Right atrium auricular region (tissue), 2 donors: ENCODE data around the gene RASIP1. TPM values are rescaled to one million over a fixed set of nuclear protein-coding genes. Genes with fewer than 3 reads are reported as not detected.

Experiments
- DNase-seq: peaks from one replicate; pipeline ENCODE4 v3.0.0-alpha.2; 2019; ENCODE audit warnings: low spot score
- H3K27ac ChIP-seq, 2 donors: fragments of 200-600 bp; sonication (generic); 1 replicate in 1 of 2; 2 replicates in 1 of 2; pipeline ENCODE4 v1.5.1; 2016 to 2019
- H3K27me3 ChIP-seq, 2 donors: fragments of 200-600 bp; sonication (generic); one replicate each; pipeline versions ENCODE4 v1.5.1 to v1.6.0; 2017 to 2019
- H3K36me3 ChIP-seq: fragments of 200-600 bp; sonication (generic); one replicate; pipeline ENCODE4 v1.5.1; 2016
- H3K4me1 ChIP-seq, 2 donors: fragments of 200-600 bp; sonication (generic); one replicate each; pipeline versions ENCODE4 v1.5.1 to v1.6.0; 2017 to 2019
- H3K4me3 ChIP-seq, 2 donors: fragments of 200-600 bp; sonication (generic); 1 replicate in 1 of 2; 2 replicates in 1 of 2; pipeline ENCODE4 v1.5.1; 2017 to 2019; ENCODE audit warnings: mild to moderate bottlenecking in 1 of 2, moderate library complexity in 1 of 2
- H3K9me3 ChIP-seq, 2 donors: fragments of 200-600 bp; sonication (generic); one replicate each; pipeline ENCODE4 v1.5.1; 2019
- CTCF ChIP-seq, 2 donors: fragments of 200-600 bp; sonication (generic); IDR thresholded peaks; one replicate each; pipeline ENCODE4 v1.5.1; 2019; ENCODE audit warnings: antibody characterized with exemption in 2 of 2
- total RNA-seq, 2 donors: library from RNA; depleted of rRNA; stranded (reverse); fragments of >200 nt; gene quantifications; one replicate each; pipeline ENCODE4 v1.1.0, GENCODE V29; 2016

Gene RASIP1
- total RNA-seq, 2 donors from 2014 or later, result 13.6 to 22.9 TPM

DNA sequence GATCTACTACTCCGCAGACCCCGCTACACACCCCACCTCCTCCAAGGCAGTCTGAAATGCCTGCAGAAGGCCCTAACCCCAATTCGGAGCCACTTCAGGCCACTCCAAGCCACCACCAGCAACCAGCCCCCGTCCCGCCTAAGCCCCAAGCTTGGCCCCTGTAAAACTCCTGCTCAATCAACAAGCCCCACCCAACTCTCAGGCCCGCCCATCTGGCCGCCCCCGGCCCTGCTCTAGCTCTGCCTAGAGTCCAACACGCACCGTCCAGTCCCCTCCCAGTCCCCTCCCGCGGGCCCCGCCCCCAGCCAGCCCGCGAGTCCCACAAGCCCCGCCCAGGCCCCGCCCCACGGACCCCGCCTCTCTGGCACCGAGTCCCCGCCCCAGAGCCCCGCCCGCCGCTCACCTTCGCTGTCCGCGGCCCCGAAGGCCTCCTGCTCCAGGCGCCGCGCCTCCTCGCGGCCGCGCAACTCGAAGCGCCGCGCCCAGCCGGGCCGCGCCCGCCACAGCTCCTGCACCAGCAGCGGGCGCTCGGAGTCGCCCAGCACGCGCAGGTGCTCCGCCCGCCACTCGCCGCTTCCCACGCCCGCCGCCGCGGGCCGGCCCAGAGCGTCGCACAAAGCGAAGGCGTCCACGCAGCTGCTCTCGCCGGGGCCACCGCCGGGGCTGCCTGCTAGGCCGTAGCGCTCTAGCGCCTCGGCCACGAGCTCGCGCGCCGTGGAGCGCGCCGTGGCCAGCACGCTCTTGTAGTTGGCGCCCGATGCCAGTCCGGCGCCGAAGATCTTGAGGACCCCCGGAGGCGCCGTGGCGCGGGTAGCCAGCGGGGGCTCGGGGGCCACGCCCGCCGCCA, 1.6 kb downstream of the RASIP1 start:
- H3K27me3 ChIP-seq, result no peaks in the 10 kb centered on the region
- peak overlapping the region; percentile 55 to 63 for H3K4me3 ChIP-seq
- H3K36me3 ChIP-seq, result no peaks in the 10 kb centered on the region
- H3K27ac ChIP-seq, result peak overlapping the region; percentile 79 to 80
- H3K9me3 ChIP-seq, result no peaks in the 10 kb centered on the region
- peaks cover 0 to 17% of the 10 kb centered on the region in 2 donors for H3K4me1 ChIP-seq
- peak; percentile 55 to 66 for TF ChIP-seq CTCF (IDR thresholded peaks at IDR 0.05)
- peak; percentile 84 for DNase-seq

- no peak for TF ChIP-seq CTCF (IDR thresholded peaks at IDR 0.05)
- Histone ChIP-seq H3K4me3 (no peak overlapping the region), H3K27ac (no peak overlapping the region), H3K36me3 (no peaks in the 10 kb centered on the region), H3K9me3 (no peaks in the 10 kb centered on the region), H3K27me3 (no peaks in the 10 kb centered on the region), H3K4me1 (peaks cover 0 to 17% of the 10 kb centered on the region in 2 donors)
- no peak for DNase-seq
Observed at GRCh38 chr19:48737360-48737998, 2.9 kb downstream of the RASIP1 start.

- no peak for DNase-seq
- Histone ChIP-seq H3K4me1 (peaks cover 0 to 12% of the 10 kb centered on the region in 2 donors), H3K4me3 (peak overlapping the region in 1 of 2 donors; percentile 21), H3K36me3 (no peaks in the 10 kb centered on the region), H3K27ac (no peak overlapping the region), H3K9me3 (no peaks in the 10 kb centered on the region), H3K27me3 (no peaks in the 10 kb centered on the region)
- TF ChIP-seq CTCF (IDR thresholded peaks at IDR 0.05), result no peak
Observed at GRCh38 chr19:48735031-48735615, 5.3 kb downstream of the RASIP1 start.

- Histone ChIP-seq H3K36me3 (no peaks in the 10 kb centered on the region), H3K27me3 (no peaks in the 10 kb centered on the region), H3K27ac (no peak overlapping the region), H3K4me1 (peaks cover 0 to 12% of the 10 kb centered on the region in 2 donors), H3K4me3 (no peak overlapping the region), H3K9me3 (no peaks in the 10 kb centered on the region)
- no peak for DNase-seq
- no peak for TF ChIP-seq CTCF (IDR thresholded peaks at IDR 0.05)
Observed at GRCh38 chr19:48734625-48735024, 5.8 kb downstream of the RASIP1 start.

DNA sequence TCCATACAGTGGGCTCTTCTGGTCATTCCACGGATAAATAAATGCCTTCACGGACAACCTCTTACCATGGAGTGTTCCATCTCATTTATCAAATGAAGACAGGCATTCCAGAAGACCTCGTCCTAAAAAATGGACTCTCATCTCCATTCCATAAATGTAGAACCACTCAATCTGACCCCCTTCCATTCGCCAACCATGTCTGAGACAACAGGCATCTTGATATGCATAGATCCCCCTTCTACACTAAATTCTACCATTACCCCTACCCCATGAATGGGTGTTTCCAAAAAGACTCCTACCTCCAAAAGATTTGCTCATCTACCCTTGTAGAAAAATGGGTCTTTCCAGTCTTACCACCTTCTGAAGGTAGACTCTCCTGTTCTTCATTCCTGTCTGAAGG, 9.0 kb downstream of the RASIP1 start:
- Histone ChIP-seq H3K9me3 (no peaks in the 10 kb centered on the region), H3K4me1 (no peaks in the 10 kb centered on the region), H3K36me3 (peaks cover 7% of the 10 kb centered on the region), H3K27ac (no peak overlapping the region), H3K4me3 (no peak overlapping the region), H3K27me3 (no peaks in the 10 kb centered on the region)
- DNase-seq, result no peak
- TF ChIP-seq CTCF (IDR thresholded peaks at IDR 0.05), result no peak
